ENCODE results near the gene ACAT1.

DNA sequence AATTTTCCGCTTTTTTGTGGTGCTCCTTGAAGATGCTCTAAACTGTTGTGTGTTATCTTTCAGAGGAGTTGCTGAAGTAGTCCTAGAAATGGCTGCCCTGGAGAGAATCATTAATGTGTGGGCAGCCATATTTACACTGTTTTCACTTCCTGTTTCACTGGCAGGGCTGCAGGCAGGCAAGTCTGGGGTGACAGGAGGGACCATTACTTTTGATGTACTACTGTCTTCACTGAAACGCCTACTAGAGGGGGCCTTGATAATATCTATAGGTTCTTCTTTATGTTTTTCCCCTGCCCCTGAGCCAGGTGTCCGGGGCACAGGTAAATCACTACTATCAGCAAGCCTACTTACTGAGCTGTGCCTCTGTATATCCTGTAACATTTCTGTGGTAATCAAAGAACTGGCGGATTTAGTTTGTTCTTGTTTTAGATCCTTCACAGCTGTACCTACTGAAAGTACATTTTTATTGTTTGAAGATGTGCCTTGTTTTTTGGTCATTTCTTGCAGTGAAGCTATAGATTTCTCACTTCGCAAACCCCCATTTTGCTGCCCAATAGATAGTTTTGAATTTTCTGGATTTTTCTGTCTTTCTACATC, 39.7 kb downstream of the ACAT1 start:
- TF ChIP-seq, protein P1, sequence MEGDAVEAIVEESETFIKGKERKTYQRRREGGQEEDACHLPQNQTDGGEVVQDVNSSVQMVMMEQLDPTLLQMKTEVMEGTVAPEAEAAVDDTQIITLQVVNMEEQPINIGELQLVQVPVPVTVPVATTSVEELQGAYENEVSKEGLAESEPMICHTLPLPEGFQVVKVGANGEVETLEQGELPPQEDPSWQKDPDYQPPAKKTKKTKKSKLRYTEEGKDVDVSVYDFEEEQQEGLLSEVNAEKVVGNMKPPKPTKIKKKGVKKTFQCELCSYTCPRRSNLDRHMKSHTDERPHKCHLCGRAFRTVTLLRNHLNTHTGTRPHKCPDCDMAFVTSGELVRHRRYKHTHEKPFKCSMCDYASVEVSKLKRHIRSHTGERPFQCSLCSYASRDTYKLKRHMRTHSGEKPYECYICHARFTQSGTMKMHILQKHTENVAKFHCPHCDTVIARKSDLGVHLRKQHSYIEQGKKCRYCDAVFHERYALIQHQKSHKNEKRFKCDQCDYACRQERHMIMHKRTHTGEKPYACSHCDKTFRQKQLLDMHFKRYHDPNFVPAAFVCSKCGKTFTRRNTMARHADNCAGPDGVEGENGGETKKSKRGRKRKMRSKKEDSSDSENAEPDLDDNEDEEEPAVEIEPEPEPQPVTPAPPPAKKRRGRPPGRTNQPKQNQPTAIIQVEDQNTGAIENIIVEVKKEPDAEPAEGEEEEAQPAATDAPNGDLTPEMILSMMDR (IDR thresholded peaks at IDR 0.05; ENCODE audit: low read depth, low read length): no peak
- TF ChIP-seq EZH2phosphoT487 (IDR thresholded peaks at IDR 0.05; ENCODE audit: low read depth): no peak

All from OCI-LY3 (cell line).